GM11168 (cell line): ENCODE results near the gene PIM1.
"Not testable (repeated sequence)": the region's sequence is repeated elsewhere in the genome, so short reads cannot be mapped to it uniquely, and the experiment has no call there.

ENCODE experiments used
- in situ Hi-C: fragments of 300-500 bp; cut with MboI; formaldehyde crosslinking; loops from one replicate; pipeline ENCODE4 v1.12.0; 2022; ENCODE audit warnings: low sequenced_read_pairs; ENCODE audit not compliant: unreplicated experiment

Gene PIM1

GRCh38 chr6:37185949-37186720 lies 16.2 kb downstream of the PIM1 start:
- in situ Hi-C loops, result not testable (repeated sequence)

GRCh38 chr6:37187321-37188022 lies 17.5 kb downstream of the PIM1 start:
- in situ Hi-C loops, result no loop called here

- in situ Hi-C loops, result no loop called here
Observed at GRCh38 chr6:37188962-37189510, 19.1 kb downstream of the PIM1 start.

- in situ Hi-C loops, result no loop called here
Observed at GRCh38 chr6:37190159-37190535, 20.2 kb downstream of the PIM1 start.

GRCh38 chr6:37192666-37193065 lies 22.7 kb downstream of the PIM1 start:
- in situ Hi-C loops, result no loop called here

- in situ Hi-C loops, result not testable (repeated sequence)
Observed at GRCh38 chr6:37194886-37195285, 24.9 kb downstream of the PIM1 start.

GRCh38 chr6:37196451-37196850 lies 26.5 kb downstream of the PIM1 start:
- in situ Hi-C loops, result not testable (repeated sequence)

- in situ Hi-C loops, result loop anchor here (25.0 kb wide), 1 partner anchor 313 kb away; the partner anchor contains the start of gene C6orf89
Observed at GRCh38 chr6:37200085-37200484, 30.1 kb downstream of the PIM1 start.

GRCh38 chr6:37201726-37202125 lies 31.8 kb downstream of the PIM1 start:
- in situ Hi-C loops, result loop anchor here (25.0 kb wide), 1 partner anchor 314 kb away; the partner anchor contains the start of gene C6orf89

- in situ Hi-C loops, result loop anchor here (25.0 kb wide), 1 partner anchor 316 kb away; the partner anchor contains the start of gene C6orf89
Observed at GRCh38 chr6:37202788-37203491, 33.0 kb downstream of the PIM1 start.

GRCh38 chr6:37204014-37204751 lies 34.2 kb downstream of the PIM1 start:
- in situ Hi-C loops, result loop anchor here (25.0 kb wide), 1 partner anchor 317 kb away; the partner anchor contains the start of gene C6orf89

GRCh38 chr6:37205175-37205996 lies 35.4 kb downstream of the PIM1 start:
- in situ Hi-C loops, result loop anchor here (25.0 kb wide), 1 partner anchor 318 kb away; the partner anchor contains the start of gene C6orf89

- in situ Hi-C loops, result loop anchor here (25.0 kb wide), 1 partner anchor 319 kb away; the partner anchor contains the start of gene C6orf89
Observed at GRCh38 chr6:37205997-37206340, 36.0 kb downstream of the PIM1 start.

GRCh38 chr6:37206622-37207021 lies 36.7 kb downstream of the PIM1 start:
- in situ Hi-C loops, result loop anchor here (25.0 kb wide), 1 partner anchor 319 kb away; the partner anchor contains the start of gene C6orf89

- in situ Hi-C loops, result loop anchor here (25.0 kb wide), 1 partner anchor 321 kb away; the partner anchor contains the start of gene C6orf89
Observed at GRCh38 chr6:37207903-37208456, 38.0 kb downstream of the PIM1 start.

GRCh38 chr6:37208793-37209192 lies 38.8 kb downstream of the PIM1 start:
- in situ Hi-C loops, result loop anchor here (25.0 kb wide), 1 partner anchor 321 kb away; the partner anchor contains the start of gene C6orf89

GRCh38 chr6:37209461-37210205 lies 39.7 kb downstream of the PIM1 start:
- in situ Hi-C loops, result loop anchor here (25.0 kb wide), 1 partner anchor 322 kb away; the partner anchor contains the start of gene C6orf89
